GM21529 (cell line): ENCODE results near the gene WDR37.

Experiments used
- ATAC-seq: cut with Tn5 transposase; IDR thresholded peaks from one replicate; pipeline ENCODE4 v1.9.1; 2021; ENCODE audit not compliant: unreplicated experiment

Gene WDR37

GRCh38 chr10:1122349-1122748 is 66.2 kb downstream of the WDR37 start:
- ATAC-seq, result no peak

- no peak for ATAC-seq
These were observed 67.0 kb downstream of the WDR37 start for GRCh38 chr10:1123198-1123597.

- no peak for ATAC-seq
These were observed 67.8 kb downstream of the WDR37 start for GRCh38 chr10:1123972-1124371.

- no peak for ATAC-seq
These were observed 68.6 kb downstream of the WDR37 start for GRCh38 chr10:1124796-1125195.

GRCh38 chr10:1126461-1126860 is 70.3 kb downstream of the WDR37 start:
- no peak for ATAC-seq

- ATAC-seq, result no peak
These were observed 71.4 kb downstream of the WDR37 start for GRCh38 chr10:1127629-1128028.

GRCh38 chr10:1128115-1128514 is 71.9 kb downstream of the WDR37 start:
- no peak for ATAC-seq

- no peak for ATAC-seq
These were observed 72.5 kb downstream of the WDR37 start for GRCh38 chr10:1128649-1129048.

- no peak for ATAC-seq
These were observed 74.0 kb downstream of the WDR37 start for GRCh38 chr10:1130226-1130625.

GRCh38 chr10:1130995-1131790 is 75.0 kb downstream of the WDR37 start:
- ATAC-seq, result no peak

- no peak for ATAC-seq
These were observed 76.4 kb downstream of the WDR37 start for GRCh38 chr10:1132584-1132983.

- ATAC-seq, result no peak
These were observed 77.4 kb downstream of the WDR37 start for GRCh38 chr10:1133495-1134045.

- ATAC-seq, result no peak
These were observed 78.0 kb downstream of the WDR37 start for GRCh38 chr10:1134156-1134555.

GRCh38 chr10:1136268-1136667 is 80.1 kb downstream of the WDR37 start:
- no peak for ATAC-seq

- ATAC-seq, result no peak
These were observed 81.4 kb downstream of the WDR37 start for GRCh38 chr10:1137499-1138163.

GRCh38 chr10:1138529-1138928 is 82.3 kb downstream of the WDR37 start:
- no peak for ATAC-seq

GRCh38 chr10:1141261-1141660 is 85.1 kb downstream of the WDR37 start:
- no peak for ATAC-seq

GRCh38 chr10:1141701-1142100 is 85.5 kb downstream of the WDR37 start:
- ATAC-seq, result no peak

GRCh38 chr10:1142596-1142995 is 86.4 kb downstream of the WDR37 start:
- ATAC-seq, result no peak

- no peak for ATAC-seq
These were observed 91.6 kb downstream of the WDR37 start for GRCh38 chr10:1147810-1148209.

GRCh38 chr10:1148855-1149605 is 92.8 kb downstream of the WDR37 start:
- ATAC-seq, result no peak
